Fibroblast of lung (primary cell): ENCODE results near the gene HABP4. TPM values are rescaled to one million over a fixed set of nuclear protein-coding genes. Genes with fewer than 3 reads are reported as not detected.

Source experiments
- DNase-seq, 2 donors: peaks; one replicate each; pipeline versions ENCODE4 v3.0.0 to v3.0.0-alpha.2; 2010; ENCODE audit warnings: low read depth in 2 of 2
- H2AFZ ChIP-seq: 2 replicates; pipeline ENCODE4 v1.5.1; 2012; ENCODE audit warnings: low read length, control low read depth, inconsistent platforms
- H3K27ac ChIP-seq: 2 replicates; pipeline ENCODE4 v1.5.1; 2011; ENCODE audit warnings: low read length, control low read depth; ENCODE audit not compliant: insufficient read depth
- H3K27me3 ChIP-seq: 2 replicates; pipeline ENCODE4 v1.5.1; 2011; ENCODE audit warnings: mild to moderate bottlenecking, low read length; ENCODE audit not compliant: control insufficient read depth, insufficient read depth
- H3K36me3 ChIP-seq: 2 replicates; pipeline ENCODE4 v1.5.1; 2011; ENCODE audit warnings: low read length; ENCODE audit not compliant: control insufficient read depth, insufficient read depth
- H3K4me1 ChIP-seq: 2 replicates; pipeline ENCODE4 v1.5.1; 2011; ENCODE audit warnings: low read length; ENCODE audit not compliant: control insufficient read depth, insufficient read depth; ENCODE audit errors: extremely low read depth
- H3K4me2 ChIP-seq: 2 replicates; pipeline ENCODE4 v1.5.1; 2011; ENCODE audit warnings: low read length, control low read depth; ENCODE audit not compliant: insufficient read depth; ENCODE audit errors: extremely low read depth
- H3K4me3 ChIP-seq, 4 experiments: fragments of 200-600 bp in 1 of 4; sonication (generic) in 1 of 4; replicated peaks in 1 of 4; 2 replicates each; pipeline ENCODE4 v1.5.1; 2011 to 2016; ENCODE audit warnings: low read length in 4 of 4, low read depth in 3 of 4, mild to moderate bottlenecking in 3 of 4, control low read depth in 2 of 4, inconsistent platforms in 1 of 4, mixed read lengths in 1 of 4; ENCODE audit not compliant: insufficient read depth in 1 of 4; ENCODE audit errors: control extremely low read depth in 1 of 4
- H3K79me2 ChIP-seq: 2 replicates; pipeline ENCODE4 v1.5.1; 2012; ENCODE audit warnings: mild to moderate bottlenecking, low read length, inconsistent platforms; ENCODE audit not compliant: control insufficient read depth, insufficient read depth
- H3K9ac ChIP-seq: 2 replicates; pipeline ENCODE4 v1.5.1; 2011; ENCODE audit warnings: mild to moderate bottlenecking, low read length, control low read depth; ENCODE audit not compliant: insufficient read depth
- H3K9me3 ChIP-seq: 2 replicates; pipeline ENCODE4 v1.5.1; 2012; ENCODE audit warnings: low read depth, low read length; ENCODE audit not compliant: control insufficient read depth, insufficient read depth
- H4K20me1 ChIP-seq: 2 replicates; pipeline ENCODE4 v1.5.1; 2011; ENCODE audit warnings: low read length; ENCODE audit not compliant: control insufficient read depth, insufficient read depth; ENCODE audit errors: extremely low read depth
- CTCF ChIP-seq, 2 donors: IDR thresholded peaks in 1 of 2; conservative IDR thresholded peaks in 1 of 2; 1 replicate in 1 of 2; 2 replicates in 1 of 2; pipeline ENCODE4 v1.5.1; 2011 to 2012; ENCODE audit warnings: low read length in 2 of 2, control low read depth in 1 of 2, inconsistent platforms in 1 of 2, low read depth in 1 of 2, mild to moderate bottlenecking in 1 of 2
- EZH2 ChIP-seq: IDR thresholded peaks from 2 replicates; pipeline ENCODE4 v1.5.1; 2012; ENCODE audit warnings: low read length, control low read depth, mild to moderate bottlenecking; ENCODE audit errors: missing control alignments
- polyA plus RNA-seq, 2 donors: library from polyadenylated mRNA; depleted of rRNA in 1 of 2; stranded (reverse) in 1 of 2; unstranded in 1 of 2; fragments of >200 nt; gene quantifications; 2 replicates each; pipeline ENCODE4 v1.2.1, GENCODE V29; 2011 to 2012; ENCODE audit warnings: missing spikeins in 1 of 2
- total RNA-seq: library from RNA; depleted of rRNA; stranded (reverse); fragments of >200 nt; gene quantifications from 2 replicates; pipeline ENCODE4 v1.2.1, GENCODE V29; 2014

HABP4 gene
- total and polyA plus RNA-seq, 2 donors (not counting 1 experiment from before 2014, with no cell fraction given), result 28.7 to 31.4 TPM

GRCh38 chr9:96453625-96454024 lies 3.7 kb downstream of the HABP4 start:
- no peak overlapping the region for H3K27ac ChIP-seq
- no peak overlapping the region for H3K4me3 ChIP-seq
- no peak overlapping the region for H2AFZ ChIP-seq
- no peaks in the 10 kb centered on the region for H4K20me1 ChIP-seq
- H3K27me3 ChIP-seq, result no peaks in the 10 kb centered on the region
- H3K4me2 ChIP-seq, result peak overlapping the region; percentile 25
- peaks cover 2% of the 10 kb centered on the region for H3K36me3 ChIP-seq
- peaks cover 2% of the 10 kb centered on the region for H3K4me1 ChIP-seq
- TF ChIP-seq CTCF (conservative IDR thresholded peaks at IDR 0.05 in 1 of 2, IDR thresholded peaks at IDR 0.05 in 1 of 2; ENCODE audit: low read depth in 1 of 2, low read length in 2 of 2) (peak; percentile 77 to 85), EZH2 (no peak)
- peak; percentile 47 to 64 for DNase-seq
- no peaks in the 10 kb centered on the region for H3K9me3 ChIP-seq
- no peak overlapping the region for H3K9ac ChIP-seq
- peaks cover 32% of the 10 kb centered on the region for H3K79me2 ChIP-seq

- Histone ChIP-seq H3K27me3 (no peaks in the 10 kb centered on the region), H2AFZ (no peak overlapping the region), H3K4me3 (no peak overlapping the region), H3K27ac (no peak overlapping the region), H3K4me1 (no peaks in the 10 kb centered on the region), H3K9ac (no peak overlapping the region), H4K20me1 (no peaks in the 10 kb centered on the region), H3K36me3 (peaks cover 2% of the 10 kb centered on the region), H3K4me2 (no peak overlapping the region), H3K9me3 (no peaks in the 10 kb centered on the region), H3K79me2 (peaks cover 21% of the 10 kb centered on the region)
- TF ChIP-seq CTCF (conservative IDR thresholded peaks at IDR 0.05 in 1 of 2, IDR thresholded peaks at IDR 0.05 in 1 of 2; ENCODE audit: low read depth in 1 of 2, low read length in 2 of 2) (no peak), EZH2 (no peak)
- DNase-seq, result peak in 1 of 2 donors; percentile 20
These were observed 7.3 kb downstream of the HABP4 start for GRCh38 chr9:96457266-96457665.

- H3K79me2 ChIP-seq, result peaks cover 21% of the 10 kb centered on the region
- no peak overlapping the region for H3K4me2 ChIP-seq
- H3K27me3 ChIP-seq, result no peaks in the 10 kb centered on the region
- peaks cover 2% of the 10 kb centered on the region for H3K36me3 ChIP-seq
- no peak overlapping the region for H2AFZ ChIP-seq
- no peaks in the 10 kb centered on the region for H4K20me1 ChIP-seq
- no peak overlapping the region for H3K4me3 ChIP-seq
- no peaks in the 10 kb centered on the region for H3K4me1 ChIP-seq
- TF ChIP-seq CTCF (conservative IDR thresholded peaks at IDR 0.05 in 1 of 2, IDR thresholded peaks at IDR 0.05 in 1 of 2; ENCODE audit: low read depth in 1 of 2, low read length in 2 of 2), result no peak
- TF ChIP-seq EZH2, result no peak
- DNase-seq, result no peak
- H3K9me3 ChIP-seq, result no peaks in the 10 kb centered on the region
- no peak overlapping the region for H3K9ac ChIP-seq
- H3K27ac ChIP-seq, result no peak overlapping the region
These were observed 8.3 kb downstream of the HABP4 start for GRCh38 chr9:96458226-96458625.
